ENCODE measurements around the gene HCN2.
A peak's percentile ranks its signal among the peaks of the same experiment; 100 is the strongest.

HCN2 gene

GRCh38 chr19:572140-572742 lies 17.4 kb upstream of the HCN2 start, which contains the start of gene BSG (continued):
- TF ChIP-seq PRDM10 (tag by site-specific recombination; IDR thresholded peaks at IDR 0.05) (no peak; the same call in 1 of the 2 replicates), TRIM28 (IDR thresholded peaks at IDR 0.05; ENCODE audit: borderline replicate concordance, low read length) (no peak), ZNF692 (tag by site-specific recombination; IDR thresholded peaks at IDR 0.05) (no peak), ELK4 (IDR thresholded peaks at IDR 0.05; ENCODE audit: borderline replicate concordance, low read depth, low read length) (no peak), ZFP69B (tag by site-specific recombination; IDR thresholded peaks at IDR 0.05) (no peak), ZNF623 (tag by site-specific recombination; IDR thresholded peaks at IDR 0.05) (no peak), REPIN1 (tag by site-specific recombination; IDR thresholded peaks at IDR 0.05; ENCODE audit: low read depth) (no peak), RBAK (tag by site-specific recombination; IDR thresholded peaks at IDR 0.05) (no peak), ZSCAN30 (tag by site-specific recombination; IDR thresholded peaks at IDR 0.05) (no peak), ZNF704 (tag by site-specific recombination; IDR thresholded peaks at IDR 0.05) (no peak), ZNF274 (IDR thresholded peaks at IDR 0.05; ENCODE audit: low read length) (no peak), ZNF274 (tag by site-specific recombination; IDR thresholded peaks at IDR 0.05; ENCODE audit: borderline replicate concordance) (no peak), BCL11B (tag by site-specific recombination; IDR thresholded peaks at IDR 0.05; ENCODE audit: low read depth) (0 out of 2 replicates have a peak, but pooled peaks have one; percentile 15), ZNF423 (tag by site-specific recombination; IDR thresholded peaks at IDR 0.05) (no peak), ZNF202 (tag by site-specific recombination; IDR thresholded peaks at IDR 0.05; ENCODE audit: borderline replicate concordance) (no peak), ZNF133 (tag by site-specific recombination; IDR thresholded peaks at IDR 0.05) (no peak), ZNF221 (tag by site-specific recombination; IDR thresholded peaks at IDR 0.05; ENCODE audit: borderline replicate concordance) (no peak), ZNF670 (tag by site-specific recombination; IDR thresholded peaks at IDR 0.05; ENCODE audit: low read depth) (no peak), ZNF311 (tag by site-specific recombination; IDR thresholded peaks at IDR 0.05; ENCODE audit: borderline replicate concordance) (no peak), SCRT2 (tag by site-specific recombination; IDR thresholded peaks at IDR 0.05) (no peak), SP7 (tag by site-specific recombination; IDR thresholded peaks at IDR 0.05) (no peak), ZNF747 (tag by site-specific recombination; IDR thresholded peaks at IDR 0.05) (no peak), KLF1 (tag by site-specific recombination; IDR thresholded peaks at IDR 0.05) (no peak), ZNF416 (tag by site-specific recombination; IDR thresholded peaks at IDR 0.05) (no peak), ZNF18 (tag by site-specific recombination; IDR thresholded peaks at IDR 0.05) (no peak), ZBTB8A (tag by site-specific recombination; IDR thresholded peaks at IDR 0.05) (peak; percentile 45; the same call in 1 of the 2 replicates), ZBTB44 (tag by site-specific recombination; IDR thresholded peaks at IDR 0.05) (0 out of 2 replicates have a peak, but pooled peaks have one; percentile 41), SALL2 (tag by site-specific recombination; IDR thresholded peaks at IDR 0.05; ENCODE audit: borderline replicate concordance) (no peak), ZNF626 (tag by site-specific recombination; IDR thresholded peaks at IDR 0.05) (no peak), ZNF549 (tag by site-specific recombination; IDR thresholded peaks at IDR 0.05) (no peak), ZNF791 (tag by site-specific recombination; IDR thresholded peaks at IDR 0.05) (no peak)
